ENCODE measurements around the gene AFAP1L2.
"Not testable (repeated sequence)": the region's sequence is repeated elsewhere in the genome, so short reads cannot be mapped to it uniquely, and the experiment has no call there.

Gene AFAP1L2

DNA sequence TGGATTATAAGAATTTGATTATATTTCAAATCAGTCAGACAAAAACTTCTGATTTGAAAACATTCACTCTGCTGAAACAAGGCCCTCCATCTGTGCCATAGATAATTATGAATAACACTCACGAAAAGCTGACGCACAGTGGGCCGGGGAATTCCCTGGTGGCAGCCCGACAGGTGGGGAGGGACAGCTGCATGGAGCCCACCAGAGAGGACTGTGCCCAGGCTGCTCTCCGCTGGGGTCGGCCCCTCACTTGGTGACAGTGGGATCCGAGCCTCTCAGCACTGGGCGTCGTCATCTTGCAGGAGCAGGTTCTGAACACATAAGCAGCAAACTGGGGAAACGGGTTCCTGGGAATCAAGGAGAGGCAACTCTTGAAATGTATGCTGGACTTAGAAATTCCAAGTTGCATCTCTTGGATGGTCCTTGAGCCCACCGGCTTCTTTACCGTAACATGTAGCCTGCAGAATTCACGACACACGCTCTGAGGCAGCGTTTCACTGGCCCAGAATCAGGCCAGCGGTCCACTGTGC, 41.4 kb downstream of the AFAP1L2 start:
- DNase-seq (ENCODE audit: low read depth in 1 of 2, low spot score in 1 of 2) = no peak

DNA sequence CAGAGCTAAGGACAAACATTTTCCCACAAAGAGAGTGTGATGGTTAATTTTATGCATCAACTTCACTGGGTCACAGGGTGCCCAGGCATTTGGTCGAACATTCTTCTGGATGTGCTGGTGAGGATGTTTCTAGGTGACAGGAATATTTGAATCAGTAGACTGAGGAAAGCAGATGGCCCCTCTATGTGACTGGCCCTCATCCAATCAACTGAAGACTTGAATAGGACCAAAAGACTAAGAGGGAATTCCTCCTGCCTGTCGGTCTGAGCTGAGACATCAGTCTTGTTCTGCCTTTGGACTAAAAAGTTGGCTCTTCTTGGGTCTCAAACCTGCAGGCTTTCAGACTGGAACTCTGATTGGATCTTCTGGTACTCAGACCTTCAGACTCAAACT, 44.4 kb downstream of the AFAP1L2 start:
- DNase-seq (ENCODE audit: low read depth in 1 of 2, low spot score in 1 of 2) = no peak

DNA sequence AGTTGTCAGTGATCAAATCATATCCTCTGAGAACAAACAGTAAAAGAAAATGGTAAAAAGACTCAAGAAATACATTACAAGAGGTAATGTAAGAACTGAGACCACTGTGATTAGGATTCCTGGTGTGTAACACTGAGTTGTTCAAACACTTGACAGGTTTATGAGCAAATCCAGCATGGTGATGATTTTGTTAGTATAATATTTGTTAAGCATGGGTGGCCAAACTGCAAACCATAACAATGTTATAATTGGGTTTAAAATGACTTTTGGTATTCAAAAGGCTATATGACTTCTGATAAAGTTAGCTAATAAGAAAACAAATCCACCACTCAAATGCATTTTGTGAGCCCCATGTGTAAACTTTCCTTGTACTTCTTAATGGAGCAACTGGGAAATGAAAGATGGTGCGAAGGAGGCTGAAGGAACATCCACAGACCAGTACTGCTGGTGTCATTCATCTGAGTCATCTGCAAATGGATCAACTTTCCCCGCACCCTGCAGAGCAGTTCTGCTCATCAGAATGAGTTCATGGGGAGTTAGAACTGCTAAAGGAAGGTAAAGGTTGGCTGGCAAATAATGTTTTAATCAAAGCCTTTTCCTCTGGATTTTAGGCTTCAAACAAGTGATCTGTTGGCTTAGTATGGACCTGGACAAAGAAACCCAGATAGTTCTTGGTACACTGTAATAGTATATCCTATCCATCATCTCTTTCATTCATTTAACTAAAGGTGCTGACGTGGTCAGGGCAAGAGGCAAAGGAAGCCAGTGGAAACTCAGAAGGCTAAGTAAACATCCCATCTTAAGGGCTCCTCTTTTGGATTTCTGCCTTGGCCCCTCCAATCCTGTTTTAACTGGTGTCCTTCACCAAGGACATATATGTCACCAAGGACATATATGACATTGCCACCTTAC, 45.0 kb downstream of the AFAP1L2 start:
- DNase-seq (ENCODE audit: low read depth in 1 of 2, low spot score in 1 of 2) = no peak

DNA sequence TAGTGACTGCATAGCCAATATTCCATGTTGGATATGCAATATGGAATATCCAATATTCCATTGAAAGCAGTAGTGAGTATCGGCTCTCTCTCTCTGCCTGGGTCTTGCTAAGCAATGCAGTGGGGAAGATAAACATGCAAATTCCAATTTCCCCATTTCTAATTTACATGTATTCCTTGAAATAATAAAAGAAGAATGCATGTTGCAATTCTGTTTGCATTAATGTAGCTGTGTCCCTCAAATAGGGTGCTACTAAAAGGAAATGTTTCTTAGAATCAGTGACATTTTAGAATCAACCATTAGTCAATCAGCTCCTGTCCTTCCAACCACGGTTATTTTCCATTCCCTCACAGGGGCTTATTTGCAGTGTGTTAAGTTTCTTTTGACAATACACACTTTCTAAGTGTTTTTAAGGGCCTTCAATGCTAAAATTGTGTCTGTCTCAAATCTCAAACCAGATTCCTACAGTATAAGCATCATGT, 46.7 kb downstream of the AFAP1L2 start:
- DNase-seq (ENCODE audit: low read depth in 1 of 2, low spot score in 1 of 2) = no peak

DNA sequence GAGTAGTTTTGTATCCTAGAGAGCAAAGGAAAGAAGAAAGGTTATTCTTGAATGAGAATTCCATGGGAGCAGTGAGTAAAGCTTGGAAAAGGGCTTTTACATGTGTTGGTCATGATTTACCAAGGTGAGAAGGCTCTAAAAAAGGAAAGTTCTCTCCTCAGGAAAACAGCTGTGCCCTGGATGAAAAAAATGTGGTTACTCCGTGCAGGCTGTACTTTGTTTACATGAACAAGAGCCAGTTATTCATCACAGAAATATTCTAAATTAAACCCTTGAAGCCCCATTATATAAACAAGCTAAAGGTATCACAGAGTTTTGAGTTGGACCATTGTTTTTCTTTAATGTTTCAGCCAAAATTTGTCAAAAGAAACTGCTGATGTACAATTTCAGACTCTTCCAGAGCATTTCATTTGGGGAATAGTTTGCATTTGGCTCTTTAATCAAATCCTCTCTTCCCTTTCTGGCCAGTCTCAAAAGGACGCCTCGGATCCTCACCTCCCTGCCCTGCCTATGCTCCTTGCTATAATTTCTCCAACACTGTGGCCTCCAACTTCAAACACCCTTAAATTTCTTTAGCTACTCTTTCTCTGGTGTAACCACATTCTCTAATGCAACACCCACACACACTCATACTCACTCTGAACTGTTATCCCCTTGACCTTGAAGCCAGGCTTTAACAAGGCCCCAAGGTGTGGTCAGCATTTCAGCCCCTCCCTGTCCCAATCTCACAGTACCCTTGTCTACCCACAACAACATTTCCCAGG, 47.4 kb downstream of the AFAP1L2 start:
- no peak for DNase-seq (ENCODE audit: low read depth in 1 of 2, low spot score in 1 of 2)

DNA sequence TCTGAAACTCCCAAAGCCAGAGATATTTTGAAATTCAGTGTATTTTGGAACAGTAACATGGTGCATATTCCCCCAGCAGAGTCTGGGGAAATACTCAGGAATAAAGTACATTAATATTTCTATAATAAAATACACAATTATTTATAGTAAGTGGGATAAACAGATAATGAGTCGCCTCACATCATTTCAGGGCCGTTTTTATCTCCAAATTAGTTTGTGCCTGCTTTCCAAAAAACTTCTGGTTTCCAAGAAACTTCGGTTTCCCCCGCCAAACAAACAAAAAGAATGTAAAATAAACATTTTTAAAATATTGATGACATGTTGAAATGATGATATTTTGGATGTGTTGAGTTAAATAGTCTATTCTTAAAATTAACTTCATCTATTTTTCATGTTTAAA, 48.2 kb downstream of the AFAP1L2 start:
- DNase-seq (ENCODE audit: low read depth in 1 of 2, low spot score in 1 of 2) = no peak

DNA sequence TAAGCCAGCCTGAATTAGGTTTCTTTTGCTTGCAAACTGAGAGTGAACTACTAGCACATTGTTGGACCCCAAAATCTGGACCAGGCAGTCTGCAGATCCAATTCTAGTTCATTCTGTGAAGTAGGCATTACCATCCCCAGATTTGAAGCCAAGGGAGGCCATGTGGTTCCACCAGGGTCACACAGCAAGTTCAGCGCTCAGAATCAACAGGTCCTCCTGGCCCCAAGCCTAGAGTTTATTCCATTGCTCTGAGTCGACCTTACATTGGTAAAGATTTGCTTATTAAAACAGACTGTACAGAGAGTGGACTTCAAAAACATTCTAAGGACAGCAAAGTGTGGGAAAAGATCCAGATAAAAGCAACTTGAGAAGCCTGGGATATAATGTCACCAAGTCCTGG, 50.9 kb downstream of the AFAP1L2 start:
- no peak for DNase-seq (ENCODE audit: low read depth in 1 of 2, low spot score in 1 of 2)

DNA sequence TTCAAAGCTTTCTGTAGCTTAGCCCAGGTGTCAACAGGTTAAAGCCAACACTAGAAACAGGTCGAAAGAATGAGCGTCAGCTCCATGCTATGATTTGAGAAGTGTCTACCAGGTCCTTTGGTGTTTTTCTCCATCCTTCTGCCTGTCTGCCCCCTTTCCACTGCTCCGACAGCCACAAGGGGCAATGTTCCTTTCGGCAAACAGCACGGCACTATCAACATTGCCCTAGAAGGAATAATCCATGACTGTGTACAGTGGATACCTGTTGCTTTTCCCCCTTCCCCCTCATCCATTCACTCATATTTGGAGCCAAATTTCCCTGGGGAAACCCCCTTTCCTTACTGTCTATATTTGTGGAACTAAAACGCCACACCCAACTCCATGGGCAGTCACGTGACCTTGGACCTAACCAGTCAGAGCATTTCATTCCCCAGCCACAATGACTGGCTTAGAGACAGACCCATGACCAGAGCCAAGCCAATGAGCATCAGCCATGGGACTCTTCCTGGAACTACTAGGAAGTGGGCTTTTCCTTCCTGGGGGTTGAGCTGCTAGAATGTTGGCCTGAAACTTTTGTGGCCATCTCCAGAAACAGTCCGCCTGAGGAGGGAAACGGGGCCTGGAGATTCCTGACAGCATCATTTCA, 51.5 kb downstream of the AFAP1L2 start:
- no peak for DNase-seq (ENCODE audit: low read depth in 1 of 2, low spot score in 1 of 2)

DNA sequence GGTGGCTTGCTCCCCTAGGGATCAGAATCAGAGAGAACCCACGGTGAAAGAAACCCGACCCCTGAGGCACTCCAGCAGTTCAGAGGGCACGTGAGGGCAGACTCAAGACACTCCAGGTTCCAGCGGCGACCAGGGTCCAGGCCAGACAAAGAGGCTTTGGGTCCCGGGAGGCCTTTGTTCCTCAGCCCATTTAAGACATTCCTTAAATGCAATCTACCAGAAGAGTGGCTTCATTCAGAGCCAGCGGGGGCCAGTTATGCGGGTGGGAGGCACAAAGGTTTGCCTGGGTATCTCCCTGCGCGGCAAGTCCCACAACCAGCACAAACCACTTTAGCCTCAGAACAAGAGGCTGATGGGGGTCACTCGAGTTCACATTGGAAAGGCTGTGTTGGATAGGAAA, 53.6 kb downstream of the AFAP1L2 start:
- no peak for DNase-seq (ENCODE audit: low read depth in 1 of 2, low spot score in 1 of 2)

DNA sequence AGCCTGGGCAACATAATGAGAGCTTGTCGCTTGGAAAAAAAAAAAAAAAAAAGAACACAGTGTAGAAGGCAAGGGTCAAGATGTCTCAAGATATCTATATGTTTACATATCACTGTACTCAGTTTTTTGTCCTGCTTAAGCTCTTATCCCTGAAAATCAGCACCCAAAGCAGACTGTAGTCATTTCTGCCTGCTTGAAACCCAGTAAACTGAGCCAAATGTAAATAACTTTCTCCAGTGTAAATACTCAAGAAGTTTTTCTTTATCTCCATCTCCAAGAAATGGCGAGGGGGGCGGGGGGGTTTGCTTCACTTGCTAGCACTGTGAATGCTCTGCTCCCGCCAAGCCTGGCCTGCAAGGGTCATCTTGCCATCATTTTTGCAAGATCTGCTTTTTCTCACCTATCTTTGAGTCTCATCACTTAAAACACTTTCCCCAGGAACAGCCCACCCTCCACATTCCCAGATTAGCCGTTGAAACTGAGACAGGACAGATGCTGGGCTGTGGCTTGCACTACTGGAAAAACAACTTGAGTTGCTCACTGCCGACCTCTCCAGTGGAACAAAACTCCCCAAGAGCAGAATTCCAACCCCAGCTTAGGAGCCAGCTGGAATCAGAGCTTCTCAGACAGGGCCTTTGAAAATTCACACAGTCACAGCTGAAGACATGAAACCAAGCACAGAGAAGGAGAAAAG, 54.6 kb downstream of the AFAP1L2 start:
- DNase-seq (ENCODE audit: low read depth in 1 of 2, low spot score in 1 of 2) = no peak

DNA sequence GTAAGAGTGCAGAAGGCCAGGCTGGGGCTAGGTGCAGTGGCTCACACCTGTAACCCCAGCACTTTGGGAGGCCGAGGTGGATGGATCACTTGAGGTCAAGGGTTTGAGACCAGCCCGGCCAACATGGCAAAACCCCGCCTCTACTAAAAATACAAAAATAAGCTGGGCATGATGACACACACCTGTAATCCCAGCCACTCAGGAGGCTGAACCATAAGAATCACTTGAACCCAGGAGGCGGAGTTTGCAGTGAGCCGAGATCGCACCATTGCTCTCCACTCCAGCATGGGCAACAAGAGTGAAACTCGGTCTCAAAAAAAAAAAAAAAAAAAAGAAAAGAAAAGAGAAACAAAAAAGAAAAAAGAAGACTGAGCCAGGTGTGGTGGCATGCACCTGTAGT, 55.2 kb downstream of the AFAP1L2 start:
- not testable (repeated sequence) for DNase-seq (ENCODE audit: low read depth in 1 of 2, low spot score in 1 of 2)

DNA sequence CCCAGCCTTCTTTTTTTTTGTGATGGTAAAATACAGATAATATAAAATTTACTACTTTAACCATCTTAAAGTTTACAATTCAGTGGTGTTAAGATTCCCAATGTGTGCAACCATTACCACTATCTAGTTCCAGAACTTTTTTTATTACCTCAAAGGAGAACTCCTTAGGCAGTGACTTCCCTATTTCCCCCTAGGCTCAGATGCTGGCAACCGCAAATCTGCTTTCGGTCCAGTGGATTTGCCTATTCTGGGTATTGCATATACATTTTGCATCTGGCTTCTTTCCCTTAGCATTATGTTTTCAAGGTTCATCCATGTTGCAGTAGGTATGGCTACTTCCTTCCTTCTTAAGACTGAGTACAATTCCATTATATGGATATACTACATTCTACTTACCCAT, 56.5 kb downstream of the AFAP1L2 start:
- DNase-seq (ENCODE audit: low read depth in 1 of 2, low spot score in 1 of 2) = no peak

DNA sequence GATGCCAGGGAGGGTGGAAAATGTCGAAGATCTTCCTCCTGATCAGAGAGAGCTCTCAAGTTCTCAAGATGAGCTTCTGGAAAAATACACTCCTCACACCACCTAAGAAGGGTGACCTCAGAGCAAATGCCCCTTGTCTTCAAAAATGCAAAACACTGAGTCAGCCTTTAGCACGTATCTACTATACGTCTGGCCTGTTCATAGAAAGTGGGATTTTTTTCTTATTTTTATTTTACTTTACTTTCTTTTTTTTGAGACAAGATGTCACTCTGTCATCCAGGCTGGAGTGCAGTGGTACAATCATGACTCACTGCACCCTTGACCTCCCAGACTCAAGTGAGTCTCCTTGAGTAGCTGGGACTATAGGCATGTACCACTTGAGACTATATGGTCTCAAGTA, 57.1 kb downstream of the AFAP1L2 start:
- no peak for DNase-seq (ENCODE audit: low read depth in 1 of 2, low spot score in 1 of 2)

DNA sequence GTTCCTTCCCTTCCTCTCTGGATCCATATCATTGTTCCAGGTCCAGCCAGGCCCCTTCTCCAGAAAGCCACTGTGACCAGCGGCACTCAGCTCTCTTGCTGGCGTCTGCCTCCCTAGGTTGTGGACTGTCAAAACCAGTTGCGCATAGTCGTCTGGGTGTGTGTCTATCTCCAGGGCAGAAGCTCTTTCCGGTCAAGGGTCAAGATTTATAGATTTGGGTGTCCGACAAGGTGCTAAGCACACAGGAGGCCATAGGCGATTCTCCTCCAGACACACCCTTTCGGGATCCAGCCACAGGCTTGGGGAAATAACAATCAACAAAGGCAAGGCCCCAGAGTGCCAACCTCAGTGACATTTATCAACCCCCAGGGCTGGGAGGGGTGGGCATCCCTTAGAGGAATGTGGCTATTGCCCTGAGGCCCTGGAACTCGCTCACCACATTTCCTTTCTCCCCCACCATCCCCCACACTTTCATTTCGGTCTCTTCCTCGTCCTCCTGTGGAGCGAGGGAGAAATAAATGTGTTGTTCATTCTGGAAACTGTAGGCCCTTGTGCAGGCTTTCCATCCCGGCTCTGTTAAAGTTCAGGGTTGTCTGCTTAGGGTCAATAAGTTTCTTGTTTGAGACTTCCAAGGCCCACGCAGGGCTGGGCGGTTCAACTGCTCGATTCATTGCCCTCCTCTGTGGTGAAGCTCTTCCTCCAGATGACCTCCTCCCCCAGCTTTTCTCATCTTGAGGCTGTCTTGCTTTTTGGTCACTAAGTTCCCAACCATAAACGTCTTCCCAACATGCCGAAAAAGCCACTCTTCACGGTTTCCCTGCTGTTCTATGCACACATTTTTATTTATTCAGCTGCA, 57.9 kb downstream of the AFAP1L2 start:
- no peak for DNase-seq (ENCODE audit: low read depth in 1 of 2, low spot score in 1 of 2)

DNA sequence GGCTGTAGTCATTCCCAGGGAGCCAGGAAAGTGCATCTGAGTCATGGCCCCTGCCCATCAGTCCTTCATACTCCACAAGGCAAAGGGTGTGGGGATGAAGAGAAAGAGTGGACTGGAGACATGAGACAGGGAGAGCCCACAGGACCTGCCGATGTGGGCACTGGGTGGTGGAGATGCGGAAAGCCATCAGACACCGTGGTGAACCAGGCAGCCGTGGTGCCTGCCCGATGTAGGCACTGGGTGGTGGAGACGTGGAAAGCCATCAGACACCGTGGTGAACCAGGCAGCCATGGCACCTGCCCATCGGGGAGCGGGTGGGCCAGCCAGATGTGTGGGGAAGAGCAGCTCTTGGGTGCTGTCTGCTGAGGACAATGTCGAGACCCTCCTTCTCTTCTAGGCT, 58.6 kb downstream of the AFAP1L2 start:
- no peak for DNase-seq (ENCODE audit: low read depth in 1 of 2, low spot score in 1 of 2)

DNA sequence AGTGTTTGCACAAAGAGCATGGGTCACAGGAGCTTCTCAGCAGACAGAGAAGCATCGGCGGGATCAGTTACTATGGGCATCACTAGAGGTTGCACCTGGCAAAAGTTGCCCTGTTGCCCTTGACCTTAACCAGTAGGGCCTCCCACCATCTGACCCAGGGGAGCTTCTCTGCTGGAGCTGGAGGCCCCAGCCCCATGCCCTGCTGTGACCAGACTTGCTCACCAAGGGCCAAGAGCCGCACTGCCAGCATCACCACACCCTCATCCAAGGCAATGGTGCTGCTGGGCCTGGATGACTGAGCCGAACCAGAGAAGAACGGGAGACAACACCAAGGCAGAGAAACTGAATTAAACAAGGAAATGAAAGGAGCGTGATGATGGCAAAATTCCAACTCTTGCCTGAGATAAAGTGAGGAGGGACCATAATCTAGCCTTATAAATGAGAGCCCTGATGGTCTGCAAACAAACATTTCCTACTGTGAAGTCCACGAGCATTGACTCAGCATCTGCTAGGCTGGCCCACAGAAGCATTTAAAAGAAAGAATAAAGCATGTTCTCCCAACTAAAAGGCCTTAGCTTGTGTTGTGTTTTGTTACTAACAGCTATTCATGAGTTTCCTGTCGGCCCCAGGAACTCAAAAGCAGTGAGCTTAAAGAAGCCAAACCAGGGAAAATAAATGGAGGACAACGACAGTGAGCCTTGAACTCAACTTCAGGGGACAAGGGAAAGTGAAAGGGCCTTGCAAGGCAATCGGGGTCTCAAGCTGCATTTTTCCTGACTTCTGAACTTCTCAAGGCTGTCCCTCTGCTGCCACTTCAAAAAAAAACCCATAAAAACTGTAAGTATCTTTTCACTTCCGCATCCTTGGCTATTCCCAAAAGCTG, 60.4 kb downstream of the AFAP1L2 start:
- no peak for DNase-seq (ENCODE audit: low read depth in 1 of 2, low spot score in 1 of 2)

DNA sequence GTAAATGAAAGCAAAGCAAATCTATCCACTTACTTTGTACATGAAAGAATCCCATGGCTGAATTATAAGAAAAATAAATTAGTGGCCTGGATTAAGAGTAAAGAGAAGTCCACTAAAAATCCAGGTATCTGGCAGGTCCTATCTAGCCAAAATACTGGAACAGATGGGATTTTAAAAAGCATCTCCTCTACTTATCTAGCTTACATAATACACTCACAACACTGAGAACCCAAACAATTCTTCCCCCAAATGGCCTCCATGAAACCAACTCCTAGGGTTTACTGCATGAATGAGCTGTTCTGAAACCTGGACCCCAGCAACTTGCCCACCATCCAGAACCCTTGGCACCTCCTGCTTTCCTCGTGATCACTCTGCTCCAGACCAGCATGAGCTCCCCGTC, 61.3 kb downstream of the AFAP1L2 start:
- DNase-seq (ENCODE audit: low read depth in 1 of 2, low spot score in 1 of 2) = no peak

DNA sequence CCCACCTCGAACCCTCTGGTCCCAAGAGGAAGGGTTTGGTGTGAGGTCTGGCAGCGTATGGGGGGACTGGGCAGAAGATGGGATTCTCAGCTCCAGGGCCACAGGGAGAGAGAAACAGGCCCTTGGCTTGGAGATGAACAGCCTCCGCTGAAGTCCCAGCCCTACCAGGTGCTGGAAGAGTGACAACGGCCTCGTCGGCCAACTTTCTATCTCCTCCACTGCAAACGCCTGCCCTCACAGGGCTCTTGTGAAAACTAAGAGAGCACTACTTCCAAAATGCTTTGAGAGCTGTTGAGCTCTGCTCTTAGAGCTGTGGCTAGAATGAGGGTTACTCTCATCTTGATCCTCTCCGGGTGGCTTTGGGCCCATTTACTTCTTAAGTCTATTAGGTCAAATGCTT, 63.5 kb downstream of the AFAP1L2 start:
- no peak for DNase-seq (ENCODE audit: low read depth in 1 of 2, low spot score in 1 of 2)

All from stimulated activated CD4-positive, alpha-beta T cell treated with anti-CD3 and anti-CD28 coated beads, Interleukin-15, amount 100 ng/mL, for 1 hour (primary cell).